Activated CD4-positive, alpha-beta T cell treated with anti-CD3 and anti-CD28 coated beads, Interleukin-2, Interleukin-4, amounts not matched to agents 100 ng/mL and 50 ng/mL, durations not matched to agents 16 hours and 8 hours (primary cell): ENCODE results near the gene SAXO2.
"Not testable (repeated sequence)": the region's sequence is repeated elsewhere in the genome, so short reads cannot be mapped to it uniquely, and the experiment has no call there.

Experiments
- DNase-seq: peaks from one replicate; pipeline ENCODE4 v3.0.0-alpha.2; 2020; ENCODE audit warnings: low spot score

SAXO2 gene

DNA sequence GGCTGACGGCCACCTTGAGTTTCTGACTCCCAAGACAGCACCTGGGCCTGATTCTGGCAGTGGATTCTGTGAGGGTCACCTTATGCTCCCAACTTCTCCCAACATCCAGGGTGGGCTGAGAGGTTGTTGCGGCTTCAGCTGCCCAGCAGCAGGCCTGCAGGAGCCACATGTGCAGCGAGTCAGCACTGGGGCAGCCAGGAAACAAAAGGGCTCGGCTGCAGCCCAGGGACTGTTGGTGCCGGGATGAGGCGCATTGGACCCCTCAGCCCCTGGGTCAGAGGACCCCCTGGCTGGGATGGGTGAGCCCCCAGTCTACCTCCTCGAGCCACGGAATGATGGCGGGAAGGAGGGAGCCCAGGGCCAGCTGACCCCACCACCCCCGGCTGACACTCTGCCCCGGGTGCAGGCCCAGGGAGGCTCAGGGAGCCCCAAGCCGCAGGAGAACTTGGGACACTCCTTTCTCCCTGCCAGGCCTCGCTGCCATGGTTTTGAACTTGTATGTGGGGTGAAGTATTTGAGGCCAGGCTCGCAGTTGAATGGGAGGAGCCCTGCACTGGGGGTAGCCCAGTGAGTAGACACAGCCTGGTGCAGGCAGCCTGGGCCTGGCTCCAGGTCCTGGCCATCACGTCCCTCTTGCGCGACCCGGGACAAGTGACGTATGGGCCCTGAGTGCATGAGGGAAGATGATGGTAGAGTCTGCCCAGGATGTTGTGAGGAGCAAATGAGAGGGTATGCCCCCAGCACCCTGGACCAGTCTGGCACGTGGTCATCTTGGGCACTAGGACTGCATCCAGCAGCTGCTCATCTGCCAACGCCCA lies 51.5 kb downstream of the SAXO2 start:
- DNase-seq = not testable (repeated sequence)

DNA sequence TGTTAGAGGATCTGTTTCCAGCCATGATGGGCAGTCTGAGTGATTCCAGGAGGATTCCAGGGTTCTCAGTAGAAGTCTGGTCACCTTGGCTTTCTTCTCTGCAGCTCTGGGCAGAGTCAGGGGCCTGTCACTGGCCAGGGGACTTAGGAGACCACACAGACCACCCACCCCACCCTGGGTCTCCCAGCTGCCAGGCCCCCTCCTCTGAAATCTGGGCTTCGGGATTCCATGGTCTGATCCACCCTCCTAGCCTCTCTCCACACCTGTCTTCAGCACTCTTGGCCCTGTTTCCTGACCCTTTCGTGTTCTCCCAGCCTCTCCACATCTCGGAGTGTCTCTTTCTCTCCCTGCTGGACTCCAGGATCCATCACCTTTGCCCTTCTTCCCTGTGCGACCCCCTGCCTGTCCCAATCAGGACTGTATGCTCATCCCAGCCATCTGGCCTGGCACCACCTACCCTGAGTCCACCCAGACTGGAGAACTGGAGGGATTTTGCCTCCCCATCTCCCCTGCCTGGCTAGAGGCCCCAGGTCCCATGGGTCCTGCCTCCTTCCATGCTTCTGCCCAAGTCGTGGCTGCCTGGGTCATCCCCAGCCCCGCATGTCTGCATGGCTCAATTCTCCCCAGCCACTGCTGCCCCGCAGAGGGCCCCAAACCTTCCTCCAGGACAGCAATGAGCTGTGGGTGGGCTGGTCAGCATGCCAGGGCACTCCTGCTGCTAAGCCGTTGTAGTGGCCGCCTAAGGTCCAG lies 52.3 kb downstream of the SAXO2 start:
- DNase-seq = no peak

DNA sequence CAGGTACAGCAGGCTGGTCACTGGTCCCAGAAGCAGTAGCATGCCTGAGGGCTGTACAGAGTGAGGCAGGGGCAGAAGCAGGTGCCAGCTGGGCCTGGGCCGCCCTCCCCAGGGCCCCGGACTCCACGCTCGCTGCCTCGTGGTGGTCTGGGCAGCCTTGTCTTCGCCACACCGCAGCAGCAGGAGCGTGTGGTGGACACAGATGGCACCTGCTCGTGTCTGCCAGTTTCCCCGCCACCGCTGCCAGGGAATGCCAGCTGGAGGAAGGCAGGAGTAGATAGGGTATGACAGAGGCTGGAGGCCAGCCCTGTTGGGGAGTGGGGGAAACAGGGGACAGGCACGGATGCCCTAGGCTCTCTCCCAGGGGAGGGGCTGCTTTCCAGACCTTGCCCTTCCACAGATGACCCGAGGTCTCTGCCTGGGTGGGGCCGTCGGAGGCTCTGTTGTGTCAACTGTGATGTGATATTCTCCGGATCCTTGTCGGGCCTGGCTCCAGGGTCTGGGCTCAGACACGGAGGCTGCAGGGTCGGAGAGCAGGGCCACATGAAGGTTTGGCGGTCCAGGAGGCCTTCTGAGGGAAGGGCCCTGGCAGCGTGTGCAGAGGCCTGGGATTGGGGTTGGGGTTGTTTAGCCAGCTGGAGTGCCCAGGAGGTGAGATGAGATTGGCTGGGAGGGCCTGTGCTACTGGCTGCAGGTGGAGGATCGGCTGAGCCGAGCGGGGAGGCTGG lies 53.1 kb downstream of the SAXO2 start:
- DNase-seq = no peak

DNA sequence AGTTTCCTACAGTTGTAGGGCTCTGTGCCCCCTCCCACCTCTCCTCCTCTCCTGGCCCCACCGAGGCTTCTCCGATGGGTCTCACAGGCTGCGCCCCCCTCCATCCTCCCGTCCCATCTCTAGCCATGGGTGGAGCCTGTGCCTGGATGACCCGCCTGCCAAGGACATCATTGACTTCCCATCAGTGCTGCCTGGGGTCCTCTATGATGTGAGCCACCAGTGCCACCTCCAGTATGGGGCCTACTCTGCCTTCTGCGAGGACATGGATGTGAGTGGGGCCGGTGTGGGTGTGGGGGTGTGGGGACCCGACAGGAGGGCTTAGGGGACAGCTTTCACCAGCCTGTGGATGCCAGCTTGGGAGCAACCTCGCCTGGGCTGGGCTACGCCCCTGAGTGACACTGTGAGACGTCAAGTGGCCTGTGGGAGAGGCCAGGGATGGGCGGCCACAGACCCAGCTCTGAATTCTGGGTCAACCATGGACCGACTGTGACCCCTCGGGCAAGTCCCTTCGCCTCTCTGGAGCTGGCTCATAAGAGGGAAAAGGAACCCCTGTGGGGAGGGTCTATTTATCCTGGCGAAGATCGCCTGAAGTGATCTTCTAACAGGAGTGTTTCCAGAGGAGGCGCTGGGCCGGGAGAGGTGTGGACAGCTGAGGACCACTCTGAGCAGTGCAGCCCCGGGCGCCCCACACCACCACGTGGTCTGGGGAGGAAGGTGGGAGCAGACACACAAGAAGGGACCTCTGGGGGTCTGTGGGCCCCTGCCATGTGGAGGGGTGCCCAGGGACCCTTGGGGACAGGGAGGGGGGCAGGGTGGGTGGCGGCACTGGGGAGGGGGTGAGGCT lies 53.9 kb downstream of the SAXO2 start:
- not testable (repeated sequence) for DNase-seq

DNA sequence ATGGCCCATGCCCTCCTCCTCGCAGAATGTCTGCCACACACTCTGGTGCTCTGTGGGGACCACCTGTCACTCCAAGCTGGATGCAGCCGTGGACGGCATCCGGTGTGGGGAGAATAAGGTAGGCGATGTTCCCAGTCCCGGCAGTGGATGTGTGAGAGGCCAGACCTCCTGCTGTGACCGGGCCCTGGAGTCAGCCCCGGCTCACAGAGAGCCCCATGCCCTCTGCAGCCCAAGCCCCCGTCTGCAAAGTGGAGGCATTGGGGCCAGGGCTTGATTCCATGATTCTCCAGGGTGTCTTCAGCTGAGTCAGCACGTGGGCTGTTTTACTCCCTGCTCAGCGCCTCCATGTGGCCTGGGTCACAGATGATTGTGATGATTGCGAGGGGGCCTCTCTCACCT lies 54.5 kb downstream of the SAXO2 start:
- DNase-seq = no peak

DNA sequence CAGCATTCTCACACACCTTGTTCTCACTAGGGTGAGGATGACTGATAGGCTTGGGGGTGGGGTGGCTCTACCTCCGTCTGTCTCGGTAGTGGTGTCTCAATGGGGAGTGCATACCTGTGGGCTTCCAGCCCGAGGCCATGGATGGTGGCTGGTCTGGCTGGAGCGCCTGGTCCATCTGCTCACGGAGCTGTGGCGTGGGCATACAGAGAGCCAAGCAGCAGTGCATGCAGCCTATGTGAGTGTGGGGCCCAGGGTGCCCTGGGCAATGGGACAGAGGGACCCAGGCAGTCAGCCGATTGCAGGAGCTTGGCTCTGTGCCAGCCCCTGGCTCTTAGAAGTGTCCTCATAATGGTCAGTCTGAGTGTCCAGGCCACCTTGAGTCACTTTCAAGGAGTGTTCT lies 54.9 kb downstream of the SAXO2 start:
- DNase-seq = not testable (repeated sequence)

DNA sequence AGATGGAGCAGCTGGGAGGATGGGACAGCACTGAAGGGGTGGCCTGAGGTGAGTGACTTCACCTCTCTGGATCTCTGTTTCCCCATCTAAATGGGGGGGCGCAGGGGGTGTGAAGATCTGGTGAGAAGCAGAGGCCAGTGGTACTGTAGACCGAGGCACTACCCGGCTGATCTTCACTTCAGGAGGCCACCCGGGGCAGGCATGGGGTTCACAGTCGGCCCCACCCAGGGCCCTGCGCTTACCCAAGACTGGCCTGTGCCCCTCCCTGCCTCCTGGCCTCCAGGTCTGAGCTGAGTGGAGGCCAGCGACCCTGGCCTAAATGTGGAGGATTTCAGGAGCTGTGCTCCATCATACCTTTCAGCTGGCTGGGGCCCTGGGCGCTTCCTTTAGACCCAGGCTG lies 55.7 kb downstream of the SAXO2 start:
- DNase-seq = not testable (repeated sequence)

DNA sequence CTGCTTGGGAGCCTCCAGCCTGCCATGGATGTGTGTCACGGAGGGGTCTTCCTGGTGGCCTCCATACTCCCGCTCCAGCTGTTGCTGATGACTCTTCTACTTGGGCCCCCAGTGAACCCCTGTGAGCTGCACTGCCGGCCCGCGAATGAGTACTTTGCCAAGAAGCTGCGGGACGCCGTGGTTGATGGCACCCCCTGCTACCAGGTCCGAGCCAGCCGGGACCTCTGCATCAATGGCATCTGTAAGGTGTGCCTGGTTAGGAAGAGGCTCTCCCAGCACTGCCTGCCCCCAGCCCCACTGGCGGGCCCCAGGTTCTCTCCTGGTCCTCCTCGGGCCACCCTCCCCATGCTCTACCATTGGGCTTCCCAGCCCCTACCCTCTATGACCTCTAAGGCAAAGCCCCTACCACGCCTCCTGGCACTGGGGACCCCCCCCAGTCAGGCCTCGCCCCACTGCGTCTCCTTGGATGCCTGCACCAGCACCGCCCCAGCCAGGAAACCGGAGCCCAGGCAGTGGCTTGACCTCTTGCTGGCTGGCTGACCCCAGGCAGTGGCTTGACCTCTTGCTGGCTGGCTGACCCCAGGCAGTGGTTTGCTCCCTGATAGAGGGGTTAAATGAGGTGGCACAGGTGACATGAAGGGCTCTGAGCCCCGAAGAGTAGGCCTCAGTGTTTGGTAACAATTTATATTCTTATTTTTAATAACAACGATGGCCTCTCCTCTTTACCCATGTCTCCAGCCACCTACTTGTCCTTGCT lies 57.1 kb downstream of the SAXO2 start:
- DNase-seq = not testable (repeated sequence)

DNA sequence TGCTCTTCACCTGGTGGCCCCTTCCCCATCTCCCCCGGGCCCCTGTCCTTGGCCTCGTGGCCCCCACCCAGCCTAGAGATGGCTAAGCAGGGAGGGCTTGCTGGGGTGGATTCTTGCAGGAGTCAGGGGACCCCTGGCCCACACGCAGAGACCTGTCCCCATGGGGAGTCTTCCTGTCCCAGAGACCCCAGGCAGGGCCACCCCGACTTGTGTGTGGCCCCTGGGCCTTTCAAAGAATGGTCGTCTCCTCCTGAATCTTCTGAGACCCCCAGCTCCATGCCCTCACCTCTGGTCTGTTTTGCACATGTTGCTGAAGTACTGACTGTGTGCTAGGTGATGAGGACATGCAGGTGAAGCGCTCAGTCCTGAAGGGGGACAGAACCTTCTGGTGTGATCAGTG lies 58.2 kb downstream of the SAXO2 start:
- DNase-seq = not testable (repeated sequence)

DNA sequence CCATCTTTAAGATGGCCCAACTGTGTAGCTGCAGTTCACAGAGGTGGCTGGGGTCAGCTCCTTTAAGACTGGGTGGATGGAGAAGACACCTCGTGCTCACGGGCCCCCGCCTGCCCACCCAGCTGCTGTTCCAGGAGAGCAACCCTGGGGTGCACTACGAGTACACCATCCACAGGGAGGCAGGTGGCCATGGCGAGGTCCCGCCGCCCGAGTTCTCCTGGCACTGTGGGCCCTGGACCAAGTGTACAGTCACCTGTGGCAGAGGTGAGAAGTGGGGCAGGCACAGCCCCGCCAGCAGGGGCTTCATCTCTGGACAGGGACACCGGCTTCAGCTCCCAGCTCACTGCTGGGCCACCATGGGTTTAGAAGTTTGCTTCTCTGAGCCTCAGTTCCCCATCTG lies 59.9 kb downstream of the SAXO2 start:
- not testable (repeated sequence) for DNase-seq

DNA sequence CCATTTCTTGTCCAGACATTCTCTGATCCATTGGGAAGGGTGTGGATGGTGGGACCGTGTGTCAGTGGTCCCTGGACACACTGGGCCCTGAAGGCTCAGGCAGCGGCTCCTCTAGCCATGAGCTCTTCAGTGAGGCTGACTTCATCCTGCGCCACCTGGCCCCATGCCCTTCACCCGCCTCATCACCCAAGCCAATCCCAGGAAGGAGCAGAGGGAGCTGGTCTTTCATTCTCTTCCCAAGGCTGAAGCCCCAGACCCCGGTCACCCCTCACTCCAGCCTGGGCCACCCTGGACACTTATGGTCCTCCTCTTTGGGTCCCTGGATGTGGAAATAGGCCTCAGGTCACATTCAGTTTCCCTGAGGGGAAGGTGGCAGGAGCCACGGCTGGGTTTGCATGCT lies 62.2 kb downstream of the SAXO2 start:
- DNase-seq = not testable (repeated sequence)

DNA sequence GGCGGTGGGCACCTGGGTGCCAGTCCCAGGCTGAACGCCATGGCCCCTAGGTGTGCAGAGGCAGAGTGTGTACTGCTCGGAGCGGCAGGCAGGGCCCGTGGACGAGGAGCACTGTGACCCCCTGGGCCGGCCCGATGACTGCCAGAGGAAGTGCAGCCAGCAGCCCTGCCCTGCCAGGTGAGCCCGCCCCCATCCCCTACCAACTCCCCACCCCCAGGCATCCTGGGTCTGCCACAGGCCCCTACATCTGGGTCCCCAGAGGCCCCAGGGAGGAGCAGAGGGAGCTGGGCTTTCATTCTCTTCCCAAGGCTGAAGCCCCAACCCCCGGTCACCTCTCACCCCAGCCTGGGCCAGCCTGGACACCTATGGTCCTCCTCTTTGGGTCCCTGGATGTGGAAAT lies 63.0 kb downstream of the SAXO2 start:
- not testable (repeated sequence) for DNase-seq

DNA sequence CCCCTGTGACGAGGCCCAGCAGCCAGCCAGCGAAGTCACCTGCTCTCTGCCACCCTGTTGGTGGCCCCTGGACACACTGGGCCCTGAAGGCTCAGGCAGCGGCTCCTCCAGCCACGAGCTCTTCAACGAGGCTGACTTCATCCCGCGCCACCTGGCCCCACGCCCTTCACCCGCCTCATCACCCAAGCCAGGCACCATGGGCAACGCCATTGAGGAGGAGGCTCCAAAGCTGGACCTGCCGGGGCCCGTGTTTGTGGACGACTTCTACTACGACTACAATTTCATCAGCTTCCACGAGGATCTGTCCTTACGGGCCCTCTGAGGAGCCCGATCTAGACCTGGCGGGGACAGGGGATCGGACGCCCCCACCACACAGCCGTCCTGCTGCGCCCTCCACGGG lies 64.3 kb downstream of the SAXO2 start:
- not testable (repeated sequence) for DNase-seq

DNA sequence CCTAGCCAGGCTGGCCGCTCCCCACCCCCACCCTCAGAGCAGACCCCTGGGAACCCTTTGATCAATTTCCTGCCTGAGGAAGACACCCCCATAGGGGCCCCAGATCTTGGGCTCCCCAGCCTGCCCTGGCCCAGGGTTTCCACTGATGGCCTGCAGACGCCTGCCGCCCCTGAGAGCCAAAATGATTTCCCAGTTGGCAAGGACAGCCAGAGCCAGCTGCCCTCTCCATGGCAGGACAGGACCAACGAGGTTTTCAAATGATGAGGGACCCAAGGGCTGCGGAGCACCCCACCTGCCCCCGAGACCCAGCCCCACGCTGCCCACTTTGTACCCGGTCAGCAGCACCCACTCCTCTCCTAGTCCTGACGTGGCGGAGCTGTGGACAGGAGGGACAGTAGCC lies 64.8 kb downstream of the SAXO2 start:
- DNase-seq = not testable (repeated sequence)

DNA sequence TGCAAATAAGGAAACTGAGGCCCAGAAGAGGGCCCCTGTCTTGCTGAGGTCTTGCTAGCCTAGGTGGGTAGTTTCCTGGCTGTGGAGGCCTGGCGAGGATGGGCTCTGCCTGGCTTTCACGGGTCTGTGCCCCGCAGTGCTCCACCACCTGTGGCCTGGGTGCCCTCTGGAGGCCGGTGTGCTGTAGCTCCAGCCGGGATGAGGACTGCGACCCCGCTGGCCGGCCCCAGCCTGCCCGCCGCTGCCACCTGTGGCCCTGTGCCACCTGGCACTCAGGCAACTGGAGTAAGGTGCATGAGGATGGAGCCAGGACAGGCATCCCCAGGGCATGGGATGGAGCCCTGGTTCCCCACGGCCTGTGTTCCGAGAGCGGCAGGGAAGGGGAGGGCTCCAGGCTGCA lies 66.4 kb downstream of the SAXO2 start:
- DNase-seq = not testable (repeated sequence)

DNA sequence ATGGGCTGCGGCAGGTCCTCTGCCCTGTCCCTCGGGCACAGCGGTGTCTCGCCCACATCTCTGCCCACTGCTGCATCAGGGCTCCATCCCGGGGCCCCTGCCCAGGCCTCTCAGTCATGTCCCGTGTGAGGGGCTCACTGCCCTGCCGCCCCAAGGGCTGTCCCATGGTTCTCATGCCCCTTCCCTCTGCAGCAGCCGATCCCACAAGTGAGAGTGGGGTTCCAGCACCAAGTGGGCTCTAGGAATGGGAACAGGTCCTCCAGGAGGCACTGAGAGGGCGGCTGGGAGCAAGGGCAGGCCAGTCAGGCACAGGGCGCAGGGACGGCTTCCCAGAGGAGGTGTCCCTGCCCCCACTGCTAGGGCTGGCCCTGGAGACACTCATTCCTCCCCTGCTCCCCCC lies 68.3 kb downstream of the SAXO2 start:
- not testable (repeated sequence) for DNase-seq

DNA sequence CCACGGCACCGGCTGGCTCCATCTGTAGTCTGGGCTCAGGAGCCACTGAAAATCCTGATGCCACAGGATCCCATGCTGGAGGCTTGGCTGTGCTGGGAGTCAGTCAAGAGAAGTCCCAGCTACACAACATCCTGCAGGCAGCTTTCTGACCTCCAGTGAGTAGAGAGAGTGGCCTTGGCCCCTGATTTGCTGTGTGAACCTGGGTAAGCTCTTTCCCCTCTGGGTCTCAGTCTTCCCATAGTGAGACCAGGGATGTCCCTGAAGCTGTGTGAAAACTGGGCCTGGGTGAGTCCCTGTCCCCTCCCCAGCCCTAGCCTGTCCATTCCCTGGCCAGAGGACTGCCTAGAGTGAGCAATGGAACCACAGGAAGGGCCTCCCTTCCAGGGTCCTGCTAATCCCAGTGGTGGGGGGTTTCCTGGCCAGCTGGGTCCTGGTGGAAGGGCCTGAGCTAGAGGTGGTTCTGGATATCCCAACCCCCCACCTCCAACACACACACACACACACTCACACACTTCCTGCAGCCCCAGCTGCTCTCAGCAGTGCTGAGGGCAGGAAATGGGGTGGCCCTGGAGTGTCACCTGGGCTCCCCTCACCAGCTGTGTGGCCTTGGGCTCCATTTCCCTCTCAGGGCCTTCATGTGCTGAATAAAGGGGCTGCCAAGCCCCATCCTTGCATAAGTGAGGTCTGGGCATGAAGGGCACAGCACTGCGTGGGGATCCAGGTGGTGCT lies 69.1 kb downstream of the SAXO2 start:
- DNase-seq = not testable (repeated sequence)

DNA sequence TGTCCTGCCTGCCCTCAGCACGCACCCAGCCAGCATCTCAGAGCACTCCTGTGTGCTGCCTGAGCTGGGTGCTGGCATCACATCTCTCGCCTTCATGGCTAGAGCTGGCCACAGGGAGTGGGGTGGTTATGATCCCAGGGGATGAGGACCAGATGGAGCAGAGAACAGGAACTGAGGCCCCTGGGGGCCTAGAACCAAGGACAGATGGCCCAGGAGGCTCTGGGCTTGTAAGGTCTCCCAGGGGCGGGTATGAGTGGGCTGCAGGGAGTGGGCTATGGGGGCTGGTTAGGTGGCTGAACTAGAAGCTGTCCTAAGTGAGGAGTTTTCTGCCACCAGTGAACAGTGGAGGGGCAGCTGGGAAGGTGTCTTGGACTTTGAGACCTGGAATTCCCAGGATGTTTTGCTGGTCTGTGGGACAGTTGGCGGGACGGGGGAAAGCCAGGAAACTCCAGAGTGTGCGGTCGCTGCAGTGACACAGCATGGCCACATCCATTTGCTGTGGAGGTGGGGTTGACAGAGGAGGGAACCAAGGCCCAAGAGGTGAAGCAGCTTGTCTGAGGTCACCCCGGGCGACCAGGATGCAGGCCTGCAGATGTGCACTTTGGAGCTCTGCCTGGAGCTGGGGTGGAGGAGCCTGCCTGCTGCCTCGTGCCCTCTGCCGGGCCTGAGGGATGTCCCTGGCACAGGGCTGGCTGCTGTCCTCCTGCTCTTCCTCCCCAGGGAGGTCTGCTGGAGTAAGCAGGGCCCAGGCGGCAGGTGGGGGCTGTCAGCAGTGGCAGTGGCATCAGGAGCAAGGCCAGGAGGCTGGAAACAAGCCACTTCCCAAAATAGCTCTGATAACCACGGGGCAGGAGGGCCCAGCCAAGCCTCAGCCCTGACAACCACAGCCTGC lies 70.3 kb downstream of the SAXO2 start:
- not testable (repeated sequence) for DNase-seq
